HG03354 (cell line): ENCODE results near the gene GALNT2.

Experiments
- ATAC-seq: cut with Tn5 transposase; IDR thresholded peaks from one replicate; pipeline ENCODE4 v1.9.1; 2021; ENCODE audit warnings: mild to moderate bottlenecking; ENCODE audit not compliant: unreplicated experiment, poor library complexity, severe bottlenecking

GALNT2 gene

GRCh38 chr1:230317823-230318819 is 251.1 kb downstream of the GALNT2 start:
- ATAC-seq = no peak

- ATAC-seq = no peak
Measured at GRCh38 chr1:230319014-230319747, 252.1 kb downstream of the GALNT2 start.

- no peak for ATAC-seq
Measured at GRCh38 chr1:230320804-230321203, 253.8 kb downstream of the GALNT2 start.

GRCh38 chr1:230321341-230321740 is 254.3 kb downstream of the GALNT2 start:
- no peak for ATAC-seq

GRCh38 chr1:230321741-230322420 is 254.8 kb downstream of the GALNT2 start:
- ATAC-seq = no peak

- ATAC-seq = no peak
Measured at GRCh38 chr1:230322421-230322756, 255.4 kb downstream of the GALNT2 start.

GRCh38 chr1:230322967-230323547 is 256.0 kb downstream of the GALNT2 start:
- no peak for ATAC-seq

- no peak for ATAC-seq
Measured at GRCh38 chr1:230323686-230324085, 256.6 kb downstream of the GALNT2 start.

- no peak for ATAC-seq
Measured at GRCh38 chr1:230326971-230327891, 260.2 kb downstream of the GALNT2 start.

GRCh38 chr1:230327892-230328284 is 260.9 kb downstream of the GALNT2 start:
- ATAC-seq = no peak

- ATAC-seq = no peak
Measured at GRCh38 chr1:230328342-230329015, 261.4 kb downstream of the GALNT2 start.

GRCh38 chr1:230330157-230330556 is 263.1 kb downstream of the GALNT2 start:
- no peak for ATAC-seq
